ENCODE results near the gene ARHGAP22.

Gene ARHGAP22

DNA sequence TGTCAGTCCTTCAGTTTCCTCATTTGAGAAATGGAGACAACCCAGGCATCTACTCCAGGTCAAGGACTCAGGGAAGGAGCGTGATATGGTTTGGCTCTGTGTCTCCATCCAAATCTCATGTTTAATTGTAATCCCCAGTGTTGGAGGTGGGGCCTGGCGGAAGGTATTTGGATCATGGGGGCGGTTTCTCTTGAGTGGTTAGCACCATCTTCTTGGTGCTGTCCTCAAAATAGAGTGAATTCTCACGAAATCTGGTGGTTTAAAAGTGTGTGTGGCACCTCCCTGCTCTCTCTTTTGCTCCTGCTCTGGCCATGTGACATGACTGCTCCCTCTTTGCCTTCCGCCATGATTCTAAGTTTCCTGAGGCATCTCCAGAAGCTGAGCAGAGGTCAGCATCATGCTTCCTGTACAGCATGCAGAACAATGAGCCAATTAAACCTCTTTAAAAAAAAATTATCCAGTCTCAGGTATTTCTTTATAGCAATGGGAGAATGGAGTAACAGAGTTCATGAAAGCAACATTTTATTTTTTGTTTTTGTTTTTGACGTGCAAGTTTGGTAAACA lies 30.0 kb downstream of the ARHGAP22 start:
- Histone ChIP-seq H3K9ac (peak overlapping the region in 2 of 11 experiments; percentile 36; a peak in 2 of 22 replicates), H3K4me3 (no peak overlapping the region), H3K9me3 (replicated peaks in 1 of 11) (peaks cover 0 to 11% (median 0%) of the 10 kb centered on the region in 11 experiments; a peak in 3 of 22 replicates), H4K20me1 (no peaks in the 10 kb centered on the region), H3K4me2 (peak overlapping the region in 9 of 11 experiments; percentile 19 to 93 (median 77); a peak in 16 of 22 replicates), H3K27me3 (no peaks in the 10 kb centered on the region), H3K4me1 (peaks cover 14 to 97% (median 74%) of the 10 kb centered on the region in 10 experiments; a peak in 19 of 20 replicates), H3K27ac (peak overlapping the region in 7 of 11 experiments; percentile 24 to 89 (median 77); a peak in 11 of 22 replicates), H3K36me3 (no peaks in the 10 kb centered on the region)
- no peak for TF ChIP-seq Cebpa-rat (IDR thresholded peaks at IDR 0.05)

DNA sequence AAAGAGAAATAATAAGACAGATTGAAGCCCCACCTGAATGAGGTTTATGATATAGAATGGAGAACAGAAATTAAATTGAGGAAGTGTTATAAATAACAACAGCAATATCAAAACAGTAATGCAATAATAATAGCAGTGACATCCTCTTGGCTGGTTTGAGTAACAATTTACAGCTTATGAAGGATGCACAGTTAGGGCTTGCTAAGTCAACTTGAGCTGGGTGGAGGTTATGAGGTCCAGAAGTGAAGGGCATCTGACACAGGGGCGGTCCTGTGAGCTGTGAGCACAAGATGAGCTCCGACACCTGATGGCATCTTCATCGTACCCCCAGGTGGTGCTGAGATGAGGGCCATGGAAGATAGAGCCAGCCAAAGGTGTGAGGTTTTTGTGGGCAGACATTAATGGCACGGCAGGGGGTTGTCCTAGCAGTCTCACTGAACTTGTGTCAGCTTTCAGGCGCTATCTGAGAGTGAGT lies 30.5 kb downstream of the ARHGAP22 start:
- Histone ChIP-seq H3K36me3 (no peaks in the 10 kb centered on the region), H3K4me3 (no peak overlapping the region), H4K20me1 (no peaks in the 10 kb centered on the region), H3K4me1 (peaks cover 13 to 91% (median 71%) of the 10 kb centered on the region in 10 experiments; a peak in 19 of 20 replicates), H3K4me2 (peak overlapping the region in 9 of 11 experiments; percentile 19 to 93 (median 77); a peak in 16 of 22 replicates), H3K27ac (peak overlapping the region in 7 of 11 experiments; percentile 24 to 89 (median 77); a peak in 11 of 22 replicates), H3K9ac (peak overlapping the region in 2 of 11 experiments; percentile 36; a peak in 2 of 22 replicates), H3K9me3 (replicated peaks in 1 of 11) (peaks cover 0 to 11% (median 0%) of the 10 kb centered on the region in 11 experiments; a peak in 3 of 22 replicates), H3K27me3 (no peaks in the 10 kb centered on the region)
- no peak for TF ChIP-seq Cebpa-rat (IDR thresholded peaks at IDR 0.05)

DNA sequence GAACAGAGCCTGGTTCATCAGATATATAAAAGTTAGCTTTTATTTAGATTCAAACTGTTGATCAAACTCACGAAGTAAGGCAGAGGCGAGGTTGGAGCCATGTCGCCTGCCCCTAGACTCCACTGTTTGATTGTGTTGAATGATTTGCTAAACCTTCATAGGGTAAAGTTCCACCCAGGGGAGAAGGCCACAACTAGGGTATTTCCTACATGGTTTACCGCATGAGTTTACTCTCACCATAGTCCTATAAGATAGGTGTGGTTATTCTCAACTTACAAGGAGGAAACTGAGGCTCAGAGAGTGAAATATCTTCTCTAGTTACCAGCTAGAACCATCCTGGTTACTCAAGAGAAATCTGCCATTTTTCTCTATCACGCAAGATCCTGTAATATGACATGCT lies 31.8 kb downstream of the ARHGAP22 start:
- Histone ChIP-seq H3K27ac (peak overlapping the region in 3 of 11 experiments; percentile 12 to 51 (median 40); a peak in 3 of 22 replicates), H3K9me3 (replicated peaks in 1 of 11) (peaks cover 0 to 4% (median 0%) of the 10 kb centered on the region in 11 experiments; a peak in 3 of 22 replicates), H3K36me3 (no peaks in the 10 kb centered on the region), H3K9ac (no peak overlapping the region), H3K27me3 (no peaks in the 10 kb centered on the region), H3K4me2 (peak overlapping the region in 5 of 11 experiments; percentile 77 to 93 (median 84); a peak in 10 of 22 replicates), H3K4me3 (no peak overlapping the region), H4K20me1 (no peaks in the 10 kb centered on the region), H3K4me1 (peaks cover 8 to 78% (median 58%) of the 10 kb centered on the region in 10 experiments; a peak in 19 of 20 replicates)
- no peak for TF ChIP-seq Cebpa-rat (IDR thresholded peaks at IDR 0.05)

DNA sequence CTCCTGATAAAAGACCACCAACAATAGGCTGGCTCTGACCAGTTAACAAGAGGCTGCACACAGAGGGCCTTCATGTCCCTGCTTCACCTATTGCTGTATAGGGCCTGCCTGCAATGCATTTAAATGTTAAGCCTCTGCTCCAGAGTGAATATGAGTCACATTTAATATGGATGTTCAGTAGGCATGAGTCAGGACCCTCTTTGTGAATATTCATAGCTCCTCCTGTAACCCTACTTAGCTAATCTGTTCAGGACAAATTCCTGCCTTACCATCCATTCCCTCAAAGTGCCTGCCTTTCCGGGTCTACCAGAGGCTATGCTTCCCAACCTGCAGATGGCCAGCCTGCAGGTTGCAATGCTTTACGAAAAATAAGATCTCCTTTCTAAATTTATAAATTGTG lies 32.5 kb downstream of the ARHGAP22 start:
- Histone ChIP-seq H3K4me3 (no peak overlapping the region), H4K20me1 (no peaks in the 10 kb centered on the region), H3K27me3 (no peaks in the 10 kb centered on the region), H3K36me3 (no peaks in the 10 kb centered on the region), H3K9ac (no peak overlapping the region), H3K4me2 (peak overlapping the region in 4 of 11 experiments; percentile 77 to 93 (median 81); a peak in 7 of 22 replicates), H3K27ac (no peak overlapping the region), H3K4me1 (peaks cover 6 to 72% (median 52%) of the 10 kb centered on the region in 10 experiments; a peak in 19 of 20 replicates), H3K9me3 (replicated peaks in 1 of 11) (no peaks in the 10 kb centered on the region)
- TF ChIP-seq Cebpa-rat (IDR thresholded peaks at IDR 0.05) = no peak

DNA sequence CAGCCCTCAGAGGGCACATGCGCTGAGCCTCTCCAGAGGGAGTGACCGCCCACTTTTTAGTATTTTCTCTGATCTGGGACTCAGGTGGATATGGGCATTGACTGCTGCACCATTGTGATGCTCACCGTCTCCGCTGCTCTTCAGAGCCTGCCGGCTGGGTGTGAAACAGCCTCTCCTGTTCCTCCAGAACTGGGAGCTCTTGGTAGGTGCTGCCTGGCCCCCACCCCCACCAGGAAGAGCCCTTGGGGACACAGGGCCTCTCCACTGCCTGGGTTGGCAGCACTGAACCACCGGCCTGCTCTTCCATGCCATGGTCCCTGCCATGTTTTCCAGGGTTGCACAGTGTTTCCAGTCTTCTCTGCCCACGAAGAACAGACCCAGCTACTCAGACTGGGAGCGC lies 36.3 kb downstream of the ARHGAP22 start:
- H3K9me3 ChIP-seq (replicated peaks in 1 of 11) = no peaks in the 10 kb centered on the region

DNA sequence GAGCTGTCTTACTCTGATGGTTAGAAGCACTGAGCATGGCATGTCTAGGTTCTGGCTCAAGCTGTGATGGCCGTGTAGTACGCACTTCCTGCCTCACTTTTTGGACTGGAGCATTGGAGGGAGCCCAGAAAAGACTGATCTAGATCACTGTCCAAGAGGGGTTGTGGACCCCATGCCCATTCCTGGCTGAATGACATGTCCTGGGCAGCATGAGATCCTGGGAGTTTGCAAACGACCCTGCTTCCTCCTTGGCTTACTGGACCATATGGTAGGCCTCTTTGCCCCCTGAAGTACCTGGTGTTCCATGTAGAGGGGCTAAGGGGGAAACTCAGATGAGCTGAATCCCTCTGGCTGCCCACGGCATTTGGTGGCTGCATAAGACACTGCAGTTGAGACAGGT lies 36.7 kb downstream of the ARHGAP22 start:
- H3K27ac ChIP-seq = no peak overlapping the region
- H4K20me1 ChIP-seq = no peaks in the 10 kb centered on the region
- no peak for TF ChIP-seq Cebpa-rat (IDR thresholded peaks at IDR 0.05)
- H3K4me1 ChIP-seq = peaks cover 0 to 30% (median 14%) of the 10 kb centered on the region in 10 experiments; a peak in 11 of 20 replicates
- no peaks in the 10 kb centered on the region for H3K27me3 ChIP-seq
- no peak overlapping the region for H3K4me3 ChIP-seq
- no peaks in the 10 kb centered on the region for H3K9me3 ChIP-seq (replicated peaks in 1 of 11)
- H3K36me3 ChIP-seq = no peaks in the 10 kb centered on the region
- no peak overlapping the region for H3K4me2 ChIP-seq
- H3K9ac ChIP-seq = no peak overlapping the region

More for the DNA sequence above, 36.3 kb downstream of the ARHGAP22 start:
- Histone ChIP-seq H3K4me3 (no peak overlapping the region), H3K9ac (no peak overlapping the region), H3K36me3 (no peaks in the 10 kb centered on the region), H3K4me2 (no peak overlapping the region), H3K27me3 (no peaks in the 10 kb centered on the region), H3K27ac (no peak overlapping the region), H4K20me1 (no peaks in the 10 kb centered on the region), H3K4me1 (peaks cover 0 to 34% (median 18%) of the 10 kb centered on the region in 10 experiments; a peak in 11 of 20 replicates)
- TF ChIP-seq Cebpa-rat (IDR thresholded peaks at IDR 0.05) = no peak

DNA sequence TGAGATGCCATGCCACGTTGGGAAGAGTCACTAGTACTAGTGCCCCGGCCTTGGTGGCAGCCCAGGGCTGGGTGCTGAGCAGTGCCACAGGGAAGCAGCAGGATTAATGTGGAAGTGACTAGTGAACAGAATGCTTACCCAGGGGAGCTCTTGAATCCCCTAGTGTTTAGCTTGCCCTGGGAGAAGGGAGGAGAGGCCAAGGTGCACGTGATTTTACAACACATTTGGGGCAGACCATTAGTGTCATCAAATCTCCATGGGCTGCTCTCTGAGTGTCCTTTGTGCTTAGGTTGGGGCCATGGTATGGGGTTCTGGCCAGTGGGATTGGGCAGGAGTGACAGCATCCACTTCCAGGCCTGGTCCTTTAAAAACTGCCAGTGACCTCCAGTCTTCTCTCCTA lies 37.5 kb downstream of the ARHGAP22 start:
- TF ChIP-seq Cebpa-rat (IDR thresholded peaks at IDR 0.05) = no peak
- no peaks in the 10 kb centered on the region for H3K36me3 ChIP-seq
- H3K9me3 ChIP-seq (replicated peaks in 1 of 11) = no peaks in the 10 kb centered on the region
- H3K4me3 ChIP-seq = no peak overlapping the region
- no peak overlapping the region for H3K27ac ChIP-seq
- no peak overlapping the region for H3K9ac ChIP-seq
- no peak overlapping the region for H3K4me2 ChIP-seq
- H3K27me3 ChIP-seq = no peaks in the 10 kb centered on the region
- peaks cover 0 to 22% (median 11%) of the 10 kb centered on the region in 10 experiments; a peak in 11 of 20 replicates for H3K4me1 ChIP-seq
- no peaks in the 10 kb centered on the region for H4K20me1 ChIP-seq

DNA sequence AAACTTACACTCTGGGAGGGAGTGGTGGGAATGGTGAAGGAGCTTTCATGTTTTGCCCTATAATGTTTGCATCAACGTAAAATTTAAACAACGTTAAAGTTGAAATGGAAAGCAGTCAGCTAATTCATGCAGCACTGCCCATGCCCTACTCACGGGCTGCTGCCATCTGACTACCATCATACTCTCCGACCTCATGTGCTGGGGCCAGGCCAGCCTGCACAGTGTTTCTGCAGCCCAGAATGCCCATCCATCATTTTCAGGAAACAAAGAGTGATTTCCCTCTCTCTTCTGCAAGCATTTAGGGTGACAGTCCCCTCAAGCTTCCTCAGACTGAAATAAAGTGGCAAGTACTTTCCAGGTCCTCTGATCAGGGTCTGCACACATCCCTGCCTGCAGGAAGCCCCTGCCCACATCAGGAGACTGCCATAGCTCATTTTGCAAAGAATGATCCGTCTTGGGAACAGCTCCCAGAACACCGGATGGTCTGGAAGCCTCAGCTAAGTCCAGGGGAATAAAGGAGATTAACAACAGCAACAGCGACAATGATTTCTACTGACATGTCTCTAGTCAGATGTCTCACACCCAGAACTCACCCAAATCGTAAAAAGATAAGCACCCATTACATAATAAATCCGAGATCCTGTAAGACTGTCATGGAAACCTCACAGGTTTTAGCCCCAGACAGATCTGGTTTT lies 40.3 kb downstream of the ARHGAP22 start:
- peaks cover 0 to 7% (median 0%) of the 10 kb centered on the region in 11 experiments; a peak in 2 of 22 replicates for H3K9me3 ChIP-seq (replicated peaks in 1 of 11)

DNA sequence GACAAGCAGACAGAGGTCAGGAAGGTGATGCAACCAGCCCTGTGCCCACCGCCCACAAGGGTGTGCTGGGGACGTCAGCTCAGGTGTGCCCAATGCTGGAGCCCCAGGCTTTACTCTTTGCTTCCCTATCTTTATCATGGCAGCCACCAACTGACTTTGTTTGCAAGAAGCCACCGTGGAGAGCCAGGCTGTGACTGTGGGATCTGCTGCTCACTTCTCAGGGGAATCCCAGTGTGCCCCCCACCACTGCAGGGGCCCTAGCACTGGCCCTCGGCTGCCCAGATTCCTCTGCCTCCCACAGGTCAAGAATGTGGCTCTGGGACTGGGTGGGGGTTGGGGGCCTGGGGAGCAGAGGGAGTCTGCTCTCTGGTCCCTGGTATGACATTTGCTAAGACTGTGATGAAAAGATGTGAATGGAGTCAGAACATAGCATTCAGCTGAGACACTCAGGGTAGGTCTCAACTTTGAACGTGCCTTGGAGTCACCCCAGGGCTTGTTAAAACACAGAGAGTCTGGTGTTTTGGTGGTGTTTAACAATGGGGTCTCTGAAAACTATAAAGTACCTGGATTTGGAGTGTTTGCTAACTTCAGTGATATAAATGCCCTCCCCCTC lies 47.3 kb downstream of the ARHGAP22 start:
- Histone ChIP-seq H3K4me1 (peaks cover 4 to 21% (median 10%) of the 10 kb centered on the region in 10 experiments), H3K27me3 (no peaks in the 10 kb centered on the region), H3K4me3 (no peak overlapping the region), H3K36me3 (peaks cover 0 to 4% (median 0%) of the 10 kb centered on the region in 11 experiments; a peak in 1 of 22 replicates), H3K9me3 (replicated peaks in 1 of 11) (peaks cover 0 to 7% (median 0%) of the 10 kb centered on the region in 11 experiments; a peak in 2 of 22 replicates), H3K27ac (no peak overlapping the region), H3K9ac (no peak overlapping the region), H4K20me1 (no peaks in the 10 kb centered on the region), H3K4me2 (no peak overlapping the region)
- TF ChIP-seq Cebpa-rat (IDR thresholded peaks at IDR 0.05) = no peak

More for the DNA sequence above, 40.3 kb downstream of the ARHGAP22 start:
- Histone ChIP-seq H4K20me1 (no peaks in the 10 kb centered on the region), H3K4me3 (no peak overlapping the region), H3K27me3 (no peaks in the 10 kb centered on the region), H3K4me1 (no peaks in the 10 kb centered on the region), H3K27ac (no peak overlapping the region), H3K9ac (no peak overlapping the region), H3K36me3 (no peaks in the 10 kb centered on the region), H3K4me2 (no peak overlapping the region)
- TF ChIP-seq Cebpa-rat (IDR thresholded peaks at IDR 0.05) = no peak
